CD14-positive monocyte (primary cell): ENCODE results near the gene KLHL20. TPM values are rescaled to one million over a fixed set of nuclear protein-coding genes. Genes with fewer than 3 reads are reported as not detected.
A peak's percentile ranks its signal among the peaks of the same experiment; 100 is the strongest.
"Not testable (repeated sequence)": the region's sequence is repeated elsewhere in the genome, so short reads cannot be mapped to it uniquely, and the experiment has no call there.

Experiments used
- DNase-seq, 3 donors: peaks; one replicate each; pipeline ENCODE4 v3.0.0-alpha.2; 2011 to 2022
- H2AFZ ChIP-seq: 2 replicates; pipeline ENCODE4 v1.6.0; 2012; ENCODE audit warnings: mild to moderate bottlenecking, low read depth, low read length, inconsistent platforms; ENCODE audit not compliant: insufficient read depth, poor library complexity, severe bottlenecking
- H3K27ac ChIP-seq, 2 donors: 1 replicate in 1 of 2; 2 replicates in 1 of 2; pipeline ENCODE4 v1.5.1; 2012 to 2013; ENCODE audit warnings: low read length in 2 of 2, control low read depth in 1 of 2, inconsistent platforms in 1 of 2, low read depth in 1 of 2, mild to moderate bottlenecking in 1 of 2
- H3K27me3 ChIP-seq, 2 donors: one replicate each; pipeline versions ENCODE4 v1.6.0 to v1.6.1; 2011 to 2013; ENCODE audit warnings: low read length in 2 of 2; ENCODE audit not compliant: control insufficient read depth in 2 of 2, insufficient read depth in 2 of 2
- H3K36me3 ChIP-seq, 2 donors: replicated peaks in 1 of 2; 1 replicate in 1 of 2; 2 replicates in 1 of 2; pipeline versions ENCODE4 v1.5.1 to v1.6.1; 2012 to 2013; ENCODE audit warnings: low read length in 2 of 2, control low read depth in 1 of 2, inconsistent platforms in 1 of 2, mild to moderate bottlenecking in 1 of 2; ENCODE audit not compliant: insufficient read depth in 2 of 2, control insufficient read depth in 1 of 2
- H3K4me1 ChIP-seq, 2 donors: 1 replicate in 1 of 2; 2 replicates in 1 of 2; pipeline versions ENCODE4 v1.5.1 to v1.6.1; 2012 to 2013; ENCODE audit warnings: low read length in 2 of 2, control low read depth in 1 of 2, inconsistent platforms in 1 of 2, mild to moderate bottlenecking in 1 of 2, moderate library complexity in 1 of 2; ENCODE audit not compliant: insufficient read depth in 2 of 2, control insufficient read depth in 1 of 2
- H3K4me2 ChIP-seq: replicated peaks from 2 replicates; pipeline ENCODE3; 2012; ENCODE audit warnings: low read length, moderate library complexity, mild to moderate bottlenecking; ENCODE audit not compliant: poor library complexity, severe bottlenecking; ENCODE audit errors: extremely low read depth
- H3K4me3 ChIP-seq, 3 experiments: fragments of 200-600 bp in 1 of 3; sonication (generic) in 1 of 3; replicated peaks in 1 of 3; 1 replicate in 2 of 3; 2 replicates in 1 of 3; pipeline ENCODE4 v1.5.1; 2011 to 2013; ENCODE audit warnings: low read length in 3 of 3, mild to moderate bottlenecking in 3 of 3, control low read depth in 2 of 3, low read depth in 2 of 3, inconsistent platforms in 1 of 3, moderate library complexity in 1 of 3
- H3K79me2 ChIP-seq: 2 replicates; pipeline ENCODE4 v1.6.0; 2012; ENCODE audit warnings: mild to moderate bottlenecking, control low read depth, inconsistent platforms, low read length, moderate library complexity; ENCODE audit not compliant: insufficient read depth
- H3K9ac ChIP-seq: 2 replicates; pipeline ENCODE4 v1.6.0; 2017; ENCODE audit warnings: low read length, mild to moderate bottlenecking; ENCODE audit not compliant: insufficient read depth, poor library complexity, severe bottlenecking
- H3K9me3 ChIP-seq, 2 donors: replicated peaks in 1 of 2; 1 replicate in 1 of 2; 2 replicates in 1 of 2; pipeline versions ENCODE4 v1.5.1 to v1.6.1; 2012 to 2013; ENCODE audit warnings: low read length in 2 of 2, control low read depth in 1 of 2; ENCODE audit not compliant: control insufficient read depth in 1 of 2, insufficient read depth in 1 of 2
- H4K20me1 ChIP-seq: 2 replicates; pipeline ENCODE4 v1.6.0; 2012; ENCODE audit warnings: mild to moderate bottlenecking, low read length, control low read depth, moderate library complexity; ENCODE audit not compliant: insufficient read depth
- H3K27ac Mint-ChIP-seq, 7 donors: one replicate each; pipeline ENCODE4 v1.8.0; 2020; ENCODE audit warnings: mild to moderate bottlenecking in 7 of 7, mixed read lengths in 7 of 7, moderate library complexity in 6 of 7, inconsistent platforms in 2 of 7
- H3K27me3 Mint-ChIP-seq, 3 donors: one replicate each; pipeline ENCODE4 v1.8.0; 2021 to 2022; ENCODE audit warnings: low read depth in 3 of 3, mild to moderate bottlenecking in 3 of 3, mixed read lengths in 3 of 3, moderate library complexity in 3 of 3, inconsistent platforms in 1 of 3
- H3K36me3 Mint-ChIP-seq, 2 donors: one replicate each; pipeline ENCODE4 v1.8.0; 2020; ENCODE audit warnings: mixed read lengths in 2 of 2, inconsistent platforms in 1 of 2, mild to moderate bottlenecking in 1 of 2
- H3K4me1 Mint-ChIP-seq: one replicate; pipeline ENCODE4 v1.8.0; 2020; ENCODE audit warnings: mild to moderate bottlenecking, mixed read lengths
- H3K4me3 Mint-ChIP-seq, 2 donors: one replicate each; pipeline ENCODE4 v1.8.0; 2020; ENCODE audit warnings: mild to moderate bottlenecking in 2 of 2, mixed read lengths in 2 of 2, moderate library complexity in 1 of 2
- H3K9me3 Mint-ChIP-seq, 7 donors: one replicate each; pipeline ENCODE4 v1.8.0; 2020 to 2022; ENCODE audit warnings: mixed read lengths in 7 of 7, mild to moderate bottlenecking in 6 of 7, moderate library complexity in 6 of 7, inconsistent platforms in 2 of 7
- CTCF ChIP-seq: fragments of 200-600 bp; IDR thresholded peaks from one replicate; pipeline ENCODE4 v1.8.0; 2022; ENCODE audit warnings: antibody characterized with exemption, mild to moderate bottlenecking
- WGBS: methylation state at CpG from one replicate; pipeline ENCODE4 v1.1.5; 2013; ENCODE audit warnings: missing lambda C conversion rate; ENCODE audit not compliant: insufficient coverage; 5-methylcytosine and 5-hydroxymethylcytosine counted together
- intact Hi-C, 2 donors: fragments of 100-400 bp; cut with micrococcal nuclease; formaldehyde crosslinking; loops; one replicate each; pipeline versions ENCODE4 v1.15.0 to v1.15.1; 2023
- polyA plus RNA-seq, 3 donors: library from polyadenylated mRNA; depleted of rRNA in 1 of 3; unstranded in 2 of 3; stranded (reverse) in 1 of 3; fragments of 300-500 nt in 2 of 3; fragments of >200 nt in 1 of 3; fragmentation: Illumina TruSeq in 2 of 3; gene quantifications; 1 replicate in 2 of 3; 2 replicates in 1 of 3; pipeline ENCODE4 v1.2.3, GENCODE V29; 2012 to 2021

The KLHL20 gene
- polyA plus RNA-seq, 3 donors, result 6.5 to 9.4 (median 8.2) TPM

DNA sequence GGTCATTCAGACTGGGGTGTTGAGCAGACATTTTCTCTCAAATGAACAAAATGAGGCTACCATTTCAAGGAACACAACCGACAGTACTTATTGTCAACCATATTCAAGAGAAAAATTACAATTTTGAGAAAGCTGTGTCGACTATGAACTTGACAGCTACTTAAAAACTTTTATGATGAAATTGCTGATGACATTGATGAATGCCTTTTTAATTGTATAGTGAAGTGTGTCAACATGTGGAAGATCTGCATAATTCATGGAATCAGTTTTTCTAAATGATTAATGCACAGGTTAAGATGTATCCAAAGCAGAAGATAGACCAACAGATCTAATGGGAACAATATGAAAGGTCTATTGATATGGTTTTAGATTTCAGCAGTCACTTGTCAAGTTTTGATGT, 75.1 kb downstream of the KLHL20 start:
- Mint-ChIP-seq H3K4me1 (no peaks in the 10 kb centered on the region), H3K36me3 (peaks cover 32 to 57% of the 10 kb centered on the region in 2 donors), H3K27ac (no peak overlapping the region), H3K4me3 (no peak overlapping the region), H3K9me3 (no peaks in the 10 kb centered on the region), H3K27me3 (no peaks in the 10 kb centered on the region)
- no peaks in the 10 kb centered on the region for H3K79me2 ChIP-seq
- no peak overlapping the region for H3K27ac ChIP-seq
- no peak overlapping the region for H2AFZ ChIP-seq
- no peaks in the 10 kb centered on the region for H3K9me3 ChIP-seq
- H4K20me1 ChIP-seq, result no peaks in the 10 kb centered on the region
- H3K4me3 ChIP-seq, result no peak overlapping the region
- intact Hi-C loops, result no loop called here
- no peak overlapping the region for H3K9ac ChIP-seq
- no CpG with 5 or more reads among the region's 2 CpGs for WGBS
- H3K4me1 ChIP-seq, result no peaks in the 10 kb centered on the region
- no peak for DNase-seq
- TF ChIP-seq CTCF, result no peak
- H3K27me3 ChIP-seq, result no peaks in the 10 kb centered on the region
- H3K4me2 ChIP-seq, result no peak overlapping the region
- H3K36me3 ChIP-seq, result peaks cover 26 to 57% of the 10 kb centered on the region in 2 donors

DNA sequence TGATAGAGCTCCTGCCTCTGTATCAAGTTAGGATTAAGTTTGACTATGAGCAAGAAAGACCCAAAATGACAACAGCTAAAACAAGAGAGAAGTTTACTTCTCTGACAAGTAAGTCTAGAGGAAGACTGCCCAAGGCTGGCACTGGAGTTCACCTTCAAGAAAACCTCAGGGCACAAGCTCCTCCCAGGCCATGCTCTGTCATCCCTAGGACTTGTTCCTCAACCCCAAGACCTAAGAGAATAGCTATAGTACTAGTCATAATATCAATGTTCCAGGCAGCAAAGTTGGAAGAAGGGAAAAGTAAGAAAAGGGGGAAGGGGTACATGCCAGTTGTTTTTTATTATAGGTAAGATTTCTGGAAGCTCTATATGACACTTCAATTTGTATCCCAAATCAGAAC, 83.3 kb downstream of the KLHL20 start:
- Mint-ChIP-seq H3K9me3 (peaks cover 0 to 2% (median 0%) of the 10 kb centered on the region in 7 donors), H3K27ac (peak overlapping the region in 2 of 7 donors; percentile 74), H3K27me3 (no peaks in the 10 kb centered on the region), H3K4me3 (no peak overlapping the region), H3K4me1 (no peaks in the 10 kb centered on the region), H3K36me3 (peaks cover 28 to 58% of the 10 kb centered on the region in 2 donors)
- no peak for TF ChIP-seq CTCF
- Histone ChIP-seq H3K4me3 (no peak overlapping the region), H3K27ac (no peak overlapping the region), H3K4me2 (no peak overlapping the region), H3K9ac (no peak overlapping the region), H3K79me2 (no peaks in the 10 kb centered on the region), H3K27me3 (no peaks in the 10 kb centered on the region), H2AFZ (no peak overlapping the region), H4K20me1 (no peaks in the 10 kb centered on the region), H3K36me3 (peaks cover 26 to 58% of the 10 kb centered on the region in 2 donors), H3K4me1 (no peaks in the 10 kb centered on the region), H3K9me3 (no peaks in the 10 kb centered on the region)
- intact Hi-C loops, result no loop called here
- DNase-seq, result no peak

GRCh38 chr1:173799995-173800394, 85.2 kb downstream of the KLHL20 start:
- H3K4me2 ChIP-seq, H3K27me3 Mint-ChIP-seq, H3K9me3 Mint-ChIP-seq, H3K4me3 Mint-ChIP-seq, H4K20me1 ChIP-seq, intact Hi-C loops, H2AFZ ChIP-seq, H3K4me1 ChIP-seq, H3K9ac ChIP-seq, H3K4me1 Mint-ChIP-seq, H3K27ac Mint-ChIP-seq, H3K4me3 ChIP-seq, H3K27me3 ChIP-seq, H3K9me3 ChIP-seq, H3K27ac ChIP-seq, DNase-seq, H3K79me2 ChIP-seq: not testable (repeated sequence)
- no CpG with 5 or more reads among the region's 1 CpG for WGBS
- peaks cover 30 to 64% of the 10 kb centered on the region in 2 donors for H3K36me3 Mint-ChIP-seq
- H3K36me3 ChIP-seq, result peaks cover 31 to 72% of the 10 kb centered on the region in 2 donors
